Measurements from ENCODE around the gene ERI3. TPM values are rescaled to one million over a fixed set of nuclear protein-coding genes. Genes with fewer than 3 reads are reported as not detected.

Gene ERI3
- total RNA-seq, 1 experiment from 2014 or later: 74.7 TPM

DNA sequence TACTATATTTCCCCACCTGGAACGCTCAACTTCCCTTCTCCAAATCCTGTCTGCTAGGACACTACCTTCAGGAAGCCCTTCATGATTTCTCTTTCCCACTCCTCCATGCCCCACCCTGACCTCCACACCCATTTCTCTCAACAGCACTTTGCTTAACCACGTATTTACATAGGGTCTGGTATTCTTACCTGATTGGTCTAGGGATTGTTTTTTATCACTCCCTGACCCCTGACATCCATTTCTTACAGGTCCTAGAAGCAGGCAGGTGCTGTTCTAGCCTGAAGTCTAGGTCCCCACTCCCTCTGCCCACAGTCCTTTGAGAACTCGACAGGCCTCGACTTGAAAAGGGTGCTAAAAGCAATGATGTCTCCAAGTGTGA is 94.3 kb downstream of the ERI3 start:
- Mint-ChIP-seq H3K27me3 (ENCODE audit: low read depth) (no peaks in the 10 kb centered on the region), H3K4me3 (no peak overlapping the region), H3K4me1 (peaks cover 55% of the 10 kb centered on the region), H3K36me3 (no peaks in the 10 kb centered on the region), H3K9me3 (no peaks in the 10 kb centered on the region), H3K27ac (no peak overlapping the region; the same call in 1 of the 2 replicates)
- DNase-seq (ENCODE audit: low spot score) (no peak), ATAC-seq (no peak)
- TF ChIP-seq ZNF671 (CRISPR knock-in tag; IDR thresholded peaks at IDR 0.05) (no peak), FOXK1 (CRISPR knock-in tag; IDR thresholded peaks at IDR 0.05) (no peak), TCF7 (CRISPR knock-in tag; IDR thresholded peaks at IDR 0.05; ENCODE audit: low read depth) (no peak), FOXP1 (CRISPR knock-in tag; IDR thresholded peaks at IDR 0.05; ENCODE audit: borderline replicate concordance) (no peak), SMAD4 (CRISPR knock-in tag; IDR thresholded peaks at IDR 0.05) (no peak), NFE2L1 (CRISPR knock-in tag; IDR thresholded peaks at IDR 0.05) (no peak), NFYB (CRISPR knock-in tag; conservative IDR thresholded peaks at IDR 0.05; ENCODE audit: low read depth) (no peak), PRRX2 (CRISPR knock-in tag; IDR thresholded peaks at IDR 0.05) (no peak), SMAD3 (CRISPR knock-in tag; IDR thresholded peaks at IDR 0.05; ENCODE audit: borderline replicate concordance) (no peak), CBFB (CRISPR knock-in tag; IDR thresholded peaks at IDR 0.05; ENCODE audit: low read depth) (no peak), ETV6 (CRISPR knock-in tag; IDR thresholded peaks at IDR 0.05) (no peak), ESRRA (CRISPR knock-in tag; IDR thresholded peaks at IDR 0.05; ENCODE audit: borderline replicate concordance) (no peak), JAZF1 (CRISPR knock-in tag; IDR thresholded peaks at IDR 0.05) (no peak)
- TF ChIP-seq, protein P1, sequence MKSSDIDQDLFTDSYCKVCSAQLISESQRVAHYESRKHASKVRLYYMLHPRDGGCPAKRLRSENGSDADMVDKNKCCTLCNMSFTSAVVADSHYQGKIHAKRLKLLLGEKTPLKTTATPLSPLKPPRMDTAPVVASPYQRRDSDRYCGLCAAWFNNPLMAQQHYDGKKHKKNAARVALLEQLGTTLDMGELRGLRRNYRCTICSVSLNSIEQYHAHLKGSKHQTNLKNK (CRISPR knock-in tag; IDR thresholded peaks at IDR 0.05): no peak
- TF ChIP-seq, protein P2, sequence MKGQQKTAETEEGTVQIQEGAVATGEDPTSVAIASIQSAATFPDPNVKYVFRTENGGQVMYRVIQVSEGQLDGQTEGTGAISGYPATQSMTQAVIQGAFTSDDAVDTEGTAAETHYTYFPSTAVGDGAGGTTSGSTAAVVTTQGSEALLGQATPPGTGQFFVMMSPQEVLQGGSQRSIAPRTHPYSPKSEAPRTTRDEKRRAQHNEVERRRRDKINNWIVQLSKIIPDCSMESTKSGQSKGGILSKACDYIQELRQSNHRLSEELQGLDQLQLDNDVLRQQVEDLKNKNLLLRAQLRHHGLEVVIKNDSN (CRISPR knock-in tag; IDR thresholded peaks at IDR 0.05): no peak
- TF ChIP-seq, protein P3, sequence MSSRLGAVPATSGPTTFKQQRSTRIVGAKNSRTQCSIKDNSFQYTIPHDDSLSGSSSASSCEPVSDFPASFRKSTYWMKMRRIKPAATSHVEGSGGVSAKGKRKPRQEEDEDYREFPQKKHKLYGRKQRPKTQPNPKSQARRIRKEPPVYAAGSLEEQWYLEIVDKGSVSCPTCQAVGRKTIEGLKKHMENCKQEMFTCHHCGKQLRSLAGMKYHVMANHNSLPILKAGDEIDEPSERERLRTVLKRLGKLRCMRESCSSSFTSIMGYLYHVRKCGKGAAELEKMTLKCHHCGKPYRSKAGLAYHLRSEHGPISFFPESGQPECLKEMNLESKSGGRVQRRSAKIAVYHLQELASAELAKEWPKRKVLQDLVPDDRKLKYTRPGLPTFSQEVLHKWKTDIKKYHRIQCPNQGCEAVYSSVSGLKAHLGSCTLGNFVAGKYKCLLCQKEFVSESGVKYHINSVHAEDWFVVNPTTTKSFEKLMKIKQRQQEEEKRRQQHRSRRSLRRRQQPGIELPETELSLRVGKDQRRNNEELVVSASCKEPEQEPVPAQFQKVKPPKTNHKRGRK (CRISPR knock-in tag; IDR thresholded peaks at IDR 0.05; ENCODE audit: borderline replicate concordance): no peak
- TF ChIP-seq, protein P4, sequence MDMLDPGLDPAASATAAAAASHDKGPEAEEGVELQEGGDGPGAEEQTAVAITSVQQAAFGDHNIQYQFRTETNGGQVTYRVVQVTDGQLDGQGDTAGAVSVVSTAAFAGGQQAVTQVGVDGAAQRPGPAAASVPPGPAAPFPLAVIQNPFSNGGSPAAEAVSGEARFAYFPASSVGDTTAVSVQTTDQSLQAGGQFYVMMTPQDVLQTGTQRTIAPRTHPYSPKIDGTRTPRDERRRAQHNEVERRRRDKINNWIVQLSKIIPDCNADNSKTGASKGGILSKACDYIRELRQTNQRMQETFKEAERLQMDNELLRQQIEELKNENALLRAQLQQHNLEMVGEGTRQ (CRISPR knock-in tag; IDR thresholded peaks at IDR 0.05): no peak
- TF ChIP-seq, protein P5, sequence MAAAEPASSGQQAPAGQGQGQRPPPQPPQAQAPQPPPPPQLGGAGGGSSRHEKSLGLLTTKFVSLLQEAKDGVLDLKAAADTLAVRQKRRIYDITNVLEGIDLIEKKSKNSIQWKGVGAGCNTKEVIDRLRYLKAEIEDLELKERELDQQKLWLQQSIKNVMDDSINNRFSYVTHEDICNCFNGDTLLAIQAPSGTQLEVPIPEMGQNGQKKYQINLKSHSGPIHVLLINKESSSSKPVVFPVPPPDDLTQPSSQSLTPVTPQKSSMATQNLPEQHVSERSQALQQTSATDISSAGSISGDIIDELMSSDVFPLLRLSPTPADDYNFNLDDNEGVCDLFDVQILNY (CRISPR knock-in tag; IDR thresholded peaks at IDR 0.05): no peak
- POLR2A ChIA-PET: no interaction called here
- CTCF ChIA-PET: interaction anchor here (0.9 to 1.8 kb wide), 7 partner anchors 10 to 392 kb away, joined by 3 to 14 read pairs (median 7); no protein-coding TSS in a partner anchor

DNA sequence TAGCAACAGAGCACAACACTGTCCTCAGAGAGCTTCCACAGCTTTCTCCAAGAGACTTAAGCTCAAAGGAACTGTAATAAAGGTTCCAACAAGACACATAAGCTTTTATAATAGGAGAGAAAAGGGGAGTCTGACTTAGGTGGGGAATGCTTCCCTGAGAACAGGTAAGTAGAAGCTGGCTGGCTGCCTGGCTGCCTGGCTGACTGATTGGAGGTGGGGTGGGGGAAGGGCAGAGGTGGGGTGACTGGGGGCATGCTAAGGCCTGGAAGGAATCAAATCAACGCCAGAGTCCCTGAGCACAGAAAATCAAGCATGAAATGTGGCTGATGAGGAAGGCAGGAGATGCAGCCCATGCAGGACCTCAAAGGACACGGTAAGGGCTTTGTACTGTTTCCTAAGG is 96.0 kb downstream of the ERI3 start:
- H3K27ac Mint-ChIP-seq: no peak overlapping the region
- peaks cover 39% of the 10 kb centered on the region for H3K4me1 Mint-ChIP-seq
- H3K4me3 Mint-ChIP-seq: no peak overlapping the region
- no peaks in the 10 kb centered on the region for H3K27me3 Mint-ChIP-seq (ENCODE audit: low read depth)
- H3K9me3 Mint-ChIP-seq: no peaks in the 10 kb centered on the region
- POLR2A ChIA-PET: no interaction called here
- ATAC-seq: no peak
- CTCF ChIA-PET: interaction anchor here (1.2 to 1.4 kb wide), 3 partner anchors 21 to 42 kb away, joined by 3 to 5 read pairs (median 3); no protein-coding TSS in a partner anchor
- no peaks in the 10 kb centered on the region for H3K36me3 Mint-ChIP-seq
- no peak for DNase-seq (ENCODE audit: low spot score)
- TF ChIP-seq, protein P6, sequence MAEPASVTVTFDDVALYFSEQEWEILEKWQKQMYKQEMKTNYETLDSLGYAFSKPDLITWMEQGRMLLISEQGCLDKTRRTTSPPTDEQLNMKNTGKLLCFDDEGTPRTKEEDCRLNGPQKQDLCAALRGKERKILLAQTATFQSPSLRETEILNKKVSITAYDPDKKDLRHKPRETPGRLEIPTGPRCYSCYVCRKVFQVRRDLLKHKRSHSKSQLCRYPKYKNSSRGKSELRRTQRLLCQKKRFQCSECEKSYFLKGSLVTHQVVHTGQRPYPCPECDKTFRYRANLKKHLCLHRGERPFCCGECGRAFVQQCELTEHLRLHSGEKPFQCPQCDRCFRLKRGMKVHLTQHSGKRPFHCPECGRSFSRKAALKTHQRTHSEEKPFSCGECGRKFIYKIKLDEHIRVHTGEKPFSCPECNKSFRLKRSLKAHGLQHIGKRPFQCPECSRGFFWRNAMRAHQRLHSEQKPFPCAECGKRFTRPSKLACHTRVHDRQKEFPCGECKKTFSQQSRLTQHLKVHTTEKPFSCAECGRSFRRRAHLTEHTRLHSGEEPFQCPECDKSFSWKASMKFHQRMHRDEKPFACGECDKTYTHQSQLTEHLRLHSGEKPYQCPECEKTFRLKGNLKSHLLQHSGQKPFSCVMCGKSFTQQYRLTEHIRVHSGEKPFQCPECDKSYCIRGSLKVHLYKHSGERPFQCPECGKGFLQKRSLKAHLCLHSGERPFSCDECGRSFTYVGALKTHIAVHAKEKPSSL (CRISPR knock-in tag; conservative IDR thresholded peaks at IDR 0.05): no peak
- TF ChIP-seq MXD4 (CRISPR knock-in tag; IDR thresholded peaks at IDR 0.05; ENCODE audit: borderline replicate concordance): no peak
- TF ChIP-seq CBFB (CRISPR knock-in tag; IDR thresholded peaks at IDR 0.05; ENCODE audit: low read depth): no peak
- TF ChIP-seq TEAD4 (CRISPR knock-in tag; IDR thresholded peaks at IDR 0.05): no peak
- TF ChIP-seq FOXK1 (CRISPR knock-in tag; IDR thresholded peaks at IDR 0.05): no peak
- TF ChIP-seq, protein P7, sequence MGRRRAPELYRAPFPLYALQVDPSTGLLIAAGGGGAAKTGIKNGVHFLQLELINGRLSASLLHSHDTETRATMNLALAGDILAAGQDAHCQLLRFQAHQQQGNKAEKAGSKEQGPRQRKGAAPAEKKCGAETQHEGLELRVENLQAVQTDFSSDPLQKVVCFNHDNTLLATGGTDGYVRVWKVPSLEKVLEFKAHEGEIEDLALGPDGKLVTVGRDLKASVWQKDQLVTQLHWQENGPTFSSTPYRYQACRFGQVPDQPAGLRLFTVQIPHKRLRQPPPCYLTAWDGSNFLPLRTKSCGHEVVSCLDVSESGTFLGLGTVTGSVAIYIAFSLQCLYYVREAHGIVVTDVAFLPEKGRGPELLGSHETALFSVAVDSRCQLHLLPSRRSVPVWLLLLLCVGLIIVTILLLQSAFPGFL (CRISPR knock-in tag; IDR thresholded peaks at IDR 0.05; ENCODE audit: borderline replicate concordance): no peak
- TF ChIP-seq, protein P8, sequence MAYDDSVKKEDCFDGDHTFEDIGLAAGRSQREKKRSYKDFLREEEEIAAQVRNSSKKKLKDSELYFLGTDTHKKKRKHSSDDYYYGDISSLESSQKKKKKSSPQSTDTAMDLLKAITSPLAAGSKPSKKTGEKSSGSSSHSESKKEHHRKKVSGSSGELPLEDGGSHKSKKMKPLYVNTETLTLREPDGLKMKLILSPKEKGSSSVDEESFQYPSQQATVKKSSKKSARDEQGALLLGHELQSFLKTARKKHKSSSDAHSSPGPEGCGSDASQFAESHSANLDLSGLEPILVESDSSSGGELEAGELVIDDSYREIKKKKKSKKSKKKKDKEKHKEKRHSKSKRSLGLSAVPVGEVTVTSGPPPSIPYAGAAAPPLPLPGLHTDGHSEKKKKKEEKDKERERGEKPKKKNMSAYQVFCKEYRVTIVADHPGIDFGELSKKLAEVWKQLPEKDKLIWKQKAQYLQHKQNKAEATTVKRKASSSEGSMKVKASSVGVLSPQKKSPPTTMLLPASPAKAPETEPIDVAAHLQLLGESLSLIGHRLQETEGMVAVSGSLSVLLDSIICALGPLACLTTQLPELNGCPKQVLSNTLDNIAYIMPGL (CRISPR knock-in tag; IDR thresholded peaks at IDR 0.05): no peak
- TF ChIP-seq, protein P9, sequence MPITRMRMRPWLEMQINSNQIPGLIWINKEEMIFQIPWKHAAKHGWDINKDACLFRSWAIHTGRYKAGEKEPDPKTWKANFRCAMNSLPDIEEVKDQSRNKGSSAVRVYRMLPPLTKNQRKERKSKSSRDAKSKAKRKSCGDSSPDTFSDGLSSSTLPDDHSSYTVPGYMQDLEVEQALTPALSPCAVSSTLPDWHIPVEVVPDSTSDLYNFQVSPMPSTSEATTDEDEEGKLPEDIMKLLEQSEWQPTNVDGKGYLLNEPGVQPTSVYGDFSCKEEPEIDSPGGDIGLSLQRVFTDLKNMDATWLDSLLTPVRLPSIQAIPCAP (CRISPR knock-in tag; IDR thresholded peaks at IDR 0.05): no peak
- TF ChIP-seq ZNF416 (CRISPR knock-in tag; IDR thresholded peaks at IDR 0.05): no peak
- no peak for TF ChIP-seq SMAD4 (CRISPR knock-in tag; IDR thresholded peaks at IDR 0.05)

Data from WTC11 (cell line).